Measurements from ENCODE around the gene BCKDHB. TPM values are rescaled to one million over a fixed set of nuclear protein-coding genes. Genes with fewer than 3 reads are reported as not detected.

BCKDHB gene
- polyA plus RNA-seq, 1 of the 3 experiments (the other 2 are of a cell fraction): 19.9 TPM

DNA sequence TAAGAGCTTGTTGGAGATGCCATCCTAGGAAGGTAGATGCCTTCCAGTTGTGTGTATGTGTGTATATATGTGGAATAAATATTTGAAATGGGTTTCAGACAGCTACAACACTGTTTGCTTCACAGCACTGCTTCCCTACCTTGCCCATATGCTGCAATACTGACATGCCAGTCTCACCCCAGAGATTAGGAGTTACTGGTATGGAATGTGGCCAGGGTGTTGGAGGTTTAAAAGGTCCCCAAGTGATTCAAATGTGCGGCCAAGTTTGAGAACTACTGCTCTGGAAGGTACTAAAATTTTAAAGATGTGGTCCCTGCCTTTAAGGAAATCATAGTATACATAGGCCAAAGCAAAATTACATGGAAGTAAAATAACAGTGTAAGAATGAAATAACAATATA, 39.5 kb downstream of the BCKDHB start:
- CTCF ChIA-PET: no interaction called here
- Histone ChIP-seq H3K9me3 (no peaks in the 10 kb centered on the region), H3F3A (replicated peaks; ENCODE audit: insufficient read depth) (peaks cover 32% of the 10 kb centered on the region), H3K9ac (no peak overlapping the region), H3K4me3 (ENCODE audit: low read depth in 2 of 2, low read length in 1 of 2) (no peak overlapping the region), H3K4me1 (ENCODE audit: control insufficient read depth in 1 of 2, insufficient read depth in 2 of 2, low read depth in 1 of 2, low read length in 1 of 2) (peaks cover 0 to 31% of the 10 kb centered on the region in 2 experiments; a peak in 3 of 4 replicates), H3K4me2 (no peak overlapping the region), H3K79me2 (ENCODE audit: insufficient read depth) (0 out of 2 replicates have a peak, but pooled peaks cover 5% of the 10 kb centered on the region), H3K36me3 (replicated peaks in 1 of 2; ENCODE audit: control insufficient read depth in 1 of 2, insufficient read depth in 2 of 2, low read length in 1 of 2) (peaks cover 5 to 6% of the 10 kb centered on the region in 2 experiments), H4K20me1 (ENCODE audit: insufficient read depth) (no peaks in the 10 kb centered on the region), H3K9me2 (no peaks in the 10 kb centered on the region), H3K27ac (ENCODE audit: low read depth in 2 of 2, low read length in 1 of 2) (peak overlapping the region in 1 of 2 experiments; percentile 90; a peak in 1 of 4 replicates), H2AFZ (ENCODE audit: low read depth) (no peak overlapping the region), H3K27me3 (ENCODE audit: insufficient read depth) (no peaks in the 10 kb centered on the region)
- POLR2A ChIA-PET: no interaction called here
- 100% methylated on average over 1 of the region's 1 CpG for WGBS (ENCODE audit: low lambda C conversion rate)
- DNase-seq: no peak
- TF ChIP-seq POLR2AphosphoS5 (IDR thresholded peaks at IDR 0.05; ENCODE audit: low read depth, low read length) (no peak), SIN3A (IDR thresholded peaks at IDR 0.05; ENCODE audit: borderline replicate concordance, low read depth, low read length) (no peak), RCOR1 (IDR thresholded peaks at IDR 0.05; ENCODE audit: low read length) (no peak), JUND (IDR thresholded peaks at IDR 0.05) (no peak), RFX5 (IDR thresholded peaks at IDR 0.05; ENCODE audit: low read length) (no peak), FOSL2 (IDR thresholded peaks at IDR 0.05; ENCODE audit: borderline replicate concordance, low read depth) (no peak), EZH2phosphoT487 (IDR thresholded peaks at IDR 0.05; ENCODE audit: borderline replicate concordance, low read depth) (no peak), TEAD4 (IDR thresholded peaks at IDR 0.05; ENCODE audit: borderline replicate concordance, insufficient read depth) (no peak), TCF12 (IDR thresholded peaks at IDR 0.05) (no peak), ZBTB33 (IDR thresholded peaks at IDR 0.05; ENCODE audit: borderline replicate concordance, low read depth) (no peak), SMC3 (IDR thresholded peaks at IDR 0.05; ENCODE audit: low read depth, low read length) (no peak), RXRA (IDR thresholded peaks at IDR 0.05; ENCODE audit: borderline replicate concordance, low read depth) (no peak), REST (IDR thresholded peaks at IDR 0.05; ENCODE audit: low read depth, low read length) (no peak)

Measured in SK-N-SH (cell line).